ENCODE measurements around the gene FADS6. TPM values are rescaled to one million over a fixed set of nuclear protein-coding genes. Genes with fewer than 3 reads are reported as not detected.
A peak's percentile ranks its signal among the peaks of the same experiment; 100 is the strongest.

FADS6 gene
- total and polyA plus RNA-seq, 7 donors, result 0.01 TPM; not detected in 6

DNA sequence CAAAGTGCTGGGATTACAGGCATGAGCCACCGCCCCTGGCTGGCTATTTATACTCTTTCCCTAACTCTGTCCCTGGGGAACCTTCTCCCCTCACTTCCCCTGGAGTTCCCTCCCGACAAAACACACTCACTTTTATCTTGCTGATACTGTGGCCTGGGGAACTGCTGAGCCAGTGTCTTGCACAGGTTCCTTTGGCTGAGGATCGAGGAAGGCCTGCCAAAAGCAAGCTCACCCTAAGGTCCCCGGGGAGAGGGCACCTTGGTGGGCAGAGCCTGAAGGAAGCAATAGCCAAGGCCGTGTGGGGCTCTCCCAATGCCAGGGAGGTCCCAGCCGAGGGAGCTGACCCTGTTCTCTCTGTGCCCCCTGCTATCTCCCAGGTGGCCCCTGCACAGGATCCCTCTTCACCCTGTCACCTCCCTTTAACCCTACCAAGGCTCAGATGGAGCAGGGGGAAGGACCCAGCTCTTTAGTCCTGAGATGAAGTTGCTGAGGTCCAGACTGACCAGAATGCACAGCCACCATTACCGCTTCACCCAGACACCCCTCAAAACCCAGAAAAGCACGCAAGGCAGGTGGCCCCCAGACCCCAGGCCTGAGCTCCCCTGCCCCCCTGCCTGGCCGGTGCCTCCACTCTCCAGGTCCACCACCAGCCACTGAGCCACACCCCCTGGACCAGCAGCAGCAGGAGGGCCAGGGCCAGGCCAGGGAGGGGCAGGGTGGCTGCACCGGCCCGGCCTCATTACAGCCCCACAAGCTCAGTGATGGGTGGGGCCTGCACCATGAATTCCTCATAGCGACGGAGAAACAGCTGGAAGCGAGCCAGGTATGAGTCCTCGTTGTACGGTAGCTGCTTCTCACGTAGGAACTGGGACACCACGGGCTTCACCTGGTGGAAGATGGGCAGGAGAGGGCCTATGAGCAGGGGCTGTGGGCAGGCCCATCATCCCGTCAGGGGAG lies 15.6 kb downstream of the FADS6 start:
- intact Hi-C loops (cut with DNase I), result no loop called here
- Histone ChIP-seq H3K4me1 (peaks cover 7% of the 10 kb centered on the region), H3K27me3 (ENCODE audit: insufficient read depth in 3 of 3, low read length in 2 of 3) (peaks cover 0 to 5% (median 4%) of the 10 kb centered on the region in 3 donors), H3K4me3 (no peak overlapping the region), H3K9me3 (no peaks in the 10 kb centered on the region), H3K27ac (no peak overlapping the region), H3K36me3 (ENCODE audit: insufficient read depth in 1 of 2, low read depth in 1 of 2) (no peaks in the 10 kb centered on the region)
- 33 to 39% (median 34%) methylated on average over 18 to 19 of the region's 19 CpGs for WGBS, 3 donors
- TF ChIP-seq, protein P1, sequence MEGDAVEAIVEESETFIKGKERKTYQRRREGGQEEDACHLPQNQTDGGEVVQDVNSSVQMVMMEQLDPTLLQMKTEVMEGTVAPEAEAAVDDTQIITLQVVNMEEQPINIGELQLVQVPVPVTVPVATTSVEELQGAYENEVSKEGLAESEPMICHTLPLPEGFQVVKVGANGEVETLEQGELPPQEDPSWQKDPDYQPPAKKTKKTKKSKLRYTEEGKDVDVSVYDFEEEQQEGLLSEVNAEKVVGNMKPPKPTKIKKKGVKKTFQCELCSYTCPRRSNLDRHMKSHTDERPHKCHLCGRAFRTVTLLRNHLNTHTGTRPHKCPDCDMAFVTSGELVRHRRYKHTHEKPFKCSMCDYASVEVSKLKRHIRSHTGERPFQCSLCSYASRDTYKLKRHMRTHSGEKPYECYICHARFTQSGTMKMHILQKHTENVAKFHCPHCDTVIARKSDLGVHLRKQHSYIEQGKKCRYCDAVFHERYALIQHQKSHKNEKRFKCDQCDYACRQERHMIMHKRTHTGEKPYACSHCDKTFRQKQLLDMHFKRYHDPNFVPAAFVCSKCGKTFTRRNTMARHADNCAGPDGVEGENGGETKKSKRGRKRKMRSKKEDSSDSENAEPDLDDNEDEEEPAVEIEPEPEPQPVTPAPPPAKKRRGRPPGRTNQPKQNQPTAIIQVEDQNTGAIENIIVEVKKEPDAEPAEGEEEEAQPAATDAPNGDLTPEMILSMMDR (IDR thresholded peaks at IDR 0.05), result no peak
- no peak for DNase-seq
- ATAC-seq, result no peak

DNA sequence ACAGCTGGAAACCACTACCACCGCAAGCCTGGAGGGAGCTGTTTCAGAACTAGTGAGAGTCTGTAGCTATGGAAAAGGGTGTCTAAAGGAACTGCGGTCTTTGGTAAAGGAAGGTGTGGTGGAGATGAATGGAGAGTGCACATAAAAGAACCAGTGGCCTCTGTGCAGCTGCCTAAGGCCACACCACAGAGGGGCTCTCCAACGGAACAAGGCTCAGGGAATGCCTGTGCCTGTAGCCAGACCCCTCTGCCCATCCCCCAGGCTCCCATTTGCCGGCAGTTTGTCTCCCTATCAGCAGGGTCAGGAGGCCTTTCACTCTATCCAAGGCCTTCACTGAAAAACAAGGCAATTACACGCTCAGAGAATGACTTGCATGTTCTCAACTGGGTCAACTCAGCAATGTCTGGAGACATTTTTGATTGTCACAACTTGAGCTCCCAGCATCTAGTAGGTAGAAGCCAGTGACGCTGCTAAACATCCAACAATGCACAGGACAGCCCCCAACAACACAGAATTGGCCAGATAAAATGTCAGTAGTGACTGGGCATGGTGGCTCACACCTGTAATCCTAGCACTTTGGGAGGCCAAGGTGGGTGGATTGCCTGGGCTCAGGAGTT lies 17.3 kb downstream of the FADS6 start:
- H3K27ac ChIP-seq, result no peak overlapping the region
- intact Hi-C loops (cut with DNase I), result no loop called here
- ATAC-seq (no peak), DNase-seq (no peak)
- no peak overlapping the region for H3K4me3 ChIP-seq
- 37 to 47% (median 44%) methylated on average over 6 of the region's 6 CpGs for WGBS, 3 donors
- TF ChIP-seq, protein P1 (IDR thresholded peaks at IDR 0.05), result no peak
- H3K36me3 ChIP-seq (ENCODE audit: insufficient read depth in 1 of 2, low read depth in 1 of 2), result no peaks in the 10 kb centered on the region
- H3K4me1 ChIP-seq, result peaks cover 7% of the 10 kb centered on the region
- H3K27me3 ChIP-seq (ENCODE audit: insufficient read depth in 3 of 3, low read length in 2 of 3), result peaks cover 0 to 4% (median 0%) of the 10 kb centered on the region in 3 donors
- H3K9me3 ChIP-seq, result no peaks in the 10 kb centered on the region

DNA sequence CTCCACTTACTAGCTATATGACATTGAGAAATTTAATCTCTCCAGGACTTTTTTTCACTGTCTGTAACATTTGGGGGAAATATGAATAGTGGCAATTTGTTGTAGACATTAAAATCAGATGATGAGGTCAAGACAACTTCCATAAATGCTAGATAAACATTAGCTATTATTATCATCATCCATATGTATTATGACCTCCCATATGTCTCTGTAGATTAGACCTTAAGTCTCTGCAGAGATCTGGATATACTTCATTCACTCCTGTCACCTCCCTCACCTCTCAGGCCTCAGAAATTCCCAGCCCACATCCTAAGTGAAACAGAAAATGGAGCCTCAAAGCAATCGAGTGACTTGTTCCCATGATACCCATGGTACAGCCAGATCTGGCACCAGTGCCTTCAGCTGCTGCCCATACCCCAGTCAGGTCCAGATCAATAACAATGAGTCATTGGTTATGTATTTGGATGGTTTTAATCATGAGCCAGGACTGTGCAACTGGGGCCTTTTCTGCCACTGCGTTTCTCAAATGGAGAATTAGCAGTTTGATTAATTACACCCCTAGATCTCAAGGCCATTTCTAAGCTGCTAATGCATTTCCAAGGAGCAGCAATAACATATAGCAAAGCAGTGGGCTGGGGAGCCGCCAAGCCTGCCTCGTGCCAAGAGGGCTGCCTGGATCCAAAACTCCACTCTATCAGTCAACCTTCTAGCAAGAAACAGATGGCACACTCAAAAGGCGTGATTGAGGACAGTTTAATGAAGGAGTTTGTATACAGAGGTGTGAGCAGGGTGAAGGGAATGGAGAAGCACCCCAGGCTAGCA lies 18.1 kb downstream of the FADS6 start:
- Histone ChIP-seq H3K4me1 (peaks cover 7% of the 10 kb centered on the region), H3K27me3 (ENCODE audit: insufficient read depth in 3 of 3, low read length in 2 of 3) (peaks cover 0 to 4% (median 0%) of the 10 kb centered on the region in 3 donors), H3K27ac (no peak overlapping the region), H3K36me3 (ENCODE audit: insufficient read depth in 1 of 2, low read depth in 1 of 2) (no peaks in the 10 kb centered on the region), H3K4me3 (no peak overlapping the region), H3K9me3 (no peaks in the 10 kb centered on the region)
- ATAC-seq (no peak), DNase-seq (no peak)
- TF ChIP-seq, protein P1 (IDR thresholded peaks at IDR 0.05), result no peak
- WGBS, 3 donors, result 43 to 47% (median 45%) methylated on average over 5 of the region's 5 CpGs
- intact Hi-C loops (cut with DNase I), result no loop called here

DNA sequence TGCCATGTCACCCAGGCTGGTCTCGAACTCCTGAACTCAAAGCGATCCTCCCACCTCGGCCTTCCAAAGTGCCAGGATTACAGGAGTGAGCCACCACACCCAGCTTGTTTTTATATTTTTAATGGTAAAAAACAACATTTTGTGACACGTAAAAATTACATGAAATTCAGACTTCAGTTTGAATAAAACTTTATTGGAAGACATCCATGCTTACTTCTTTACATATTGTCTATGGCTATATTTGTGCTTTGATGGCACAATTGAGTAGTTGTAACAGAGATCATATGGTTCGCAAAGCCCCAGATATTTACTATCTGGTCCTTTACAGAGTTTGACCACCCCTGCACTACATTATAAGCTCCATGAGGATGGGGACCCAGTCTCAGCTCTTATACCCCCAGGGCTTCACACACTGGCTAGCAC lies 18.8 kb downstream of the FADS6 start:
- Histone ChIP-seq H3K4me1 (peaks cover 7% of the 10 kb centered on the region), H3K4me3 (peak overlapping the region; percentile 83), H3K9me3 (no peaks in the 10 kb centered on the region), H3K27me3 (ENCODE audit: insufficient read depth in 3 of 3, low read length in 2 of 3) (peaks cover 0 to 4% (median 0%) of the 10 kb centered on the region in 3 donors), H3K27ac (no peak overlapping the region), H3K36me3 (ENCODE audit: insufficient read depth in 1 of 2, low read depth in 1 of 2) (no peaks in the 10 kb centered on the region)
- 96 to 99% (median 97%) methylated on average over 5 of the region's 5 CpGs for WGBS, 3 donors
- TF ChIP-seq, protein P1 (IDR thresholded peaks at IDR 0.05), result no peak
- no peak for DNase-seq
- intact Hi-C loops (cut with DNase I), result no loop called here
- no peak for ATAC-seq
